KOPT-K1 (cell line): ENCODE data around the gene ZFPM1.
"Not testable (repeated sequence)": the region's sequence is repeated elsewhere in the genome, so short reads cannot be mapped to it uniquely, and the experiment has no call there.

ENCODE experiments used
- H3K27ac ChIP-seq: fragments of 200-600 bp; sonication (generic); 2 replicates; pipeline ENCODE4 v1.5.1; 2016; ENCODE audit warnings: antibody characterized with exemption, mild to moderate bottlenecking, low read depth, low read length; ENCODE audit not compliant: poor library complexity, severe bottlenecking
- H3K36me3 ChIP-seq: fragments of 200-600 bp; sonication (generic); 2 replicates; pipeline ENCODE4 v1.5.1; 2017; ENCODE audit warnings: antibody characterized with exemption, mild to moderate bottlenecking, low read length, moderate library complexity; ENCODE audit not compliant: insufficient read depth
- H3K9me3 ChIP-seq: fragments of 200-600 bp; sonication (generic); 2 replicates; pipeline ENCODE4 v1.5.1; 2017; ENCODE audit warnings: antibody characterized with exemption, low read length, mild to moderate bottlenecking; ENCODE audit not compliant: insufficient read depth, poor library complexity, severe bottlenecking

ZFPM1 gene

DNA sequence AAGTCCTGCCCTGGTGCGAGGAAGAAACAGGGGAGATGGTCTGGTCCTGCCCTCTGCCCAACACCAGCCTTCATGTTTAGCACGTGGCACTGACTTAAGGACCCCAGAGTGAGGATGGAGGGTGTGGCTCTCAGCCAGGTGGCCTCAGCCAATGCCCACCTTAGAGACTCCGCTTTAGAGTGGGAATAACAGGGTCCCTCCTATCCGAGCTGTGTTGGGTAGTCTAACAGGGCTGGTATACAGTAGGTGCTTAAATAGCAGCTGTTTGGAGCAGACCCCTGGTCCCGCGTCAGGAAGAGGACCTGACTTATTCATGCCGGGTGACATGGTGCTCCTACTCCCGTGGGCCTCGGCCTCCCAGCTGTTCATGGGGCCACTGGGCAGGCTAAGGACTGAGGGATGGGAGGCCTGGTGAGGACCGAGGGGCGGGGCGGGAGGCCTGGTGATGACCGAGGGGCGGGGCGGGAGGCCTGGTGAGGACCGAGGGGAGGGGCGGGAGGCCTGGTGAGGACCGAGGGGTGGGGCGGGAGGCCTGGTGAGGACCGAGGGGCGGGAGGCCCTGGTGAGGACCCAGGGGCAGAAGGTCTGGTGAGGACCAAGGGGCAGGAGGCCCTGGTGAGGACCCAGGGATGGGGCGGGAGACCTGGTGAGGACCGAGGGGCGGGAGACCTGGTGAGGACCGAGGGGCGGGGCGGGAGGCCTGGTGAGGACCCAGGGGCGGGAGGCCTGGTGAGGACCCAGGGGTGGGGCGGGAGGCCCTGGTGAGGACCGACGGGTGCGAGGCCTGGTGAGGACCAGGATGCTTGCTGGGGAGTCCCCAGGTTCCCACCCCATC, 7.6 kb downstream of the ZFPM1 start:
- Histone ChIP-seq H3K9me3 (no peaks in the 10 kb centered on the region), H3K27ac (no peak overlapping the region), H3K36me3 (no peaks in the 10 kb centered on the region)

DNA sequence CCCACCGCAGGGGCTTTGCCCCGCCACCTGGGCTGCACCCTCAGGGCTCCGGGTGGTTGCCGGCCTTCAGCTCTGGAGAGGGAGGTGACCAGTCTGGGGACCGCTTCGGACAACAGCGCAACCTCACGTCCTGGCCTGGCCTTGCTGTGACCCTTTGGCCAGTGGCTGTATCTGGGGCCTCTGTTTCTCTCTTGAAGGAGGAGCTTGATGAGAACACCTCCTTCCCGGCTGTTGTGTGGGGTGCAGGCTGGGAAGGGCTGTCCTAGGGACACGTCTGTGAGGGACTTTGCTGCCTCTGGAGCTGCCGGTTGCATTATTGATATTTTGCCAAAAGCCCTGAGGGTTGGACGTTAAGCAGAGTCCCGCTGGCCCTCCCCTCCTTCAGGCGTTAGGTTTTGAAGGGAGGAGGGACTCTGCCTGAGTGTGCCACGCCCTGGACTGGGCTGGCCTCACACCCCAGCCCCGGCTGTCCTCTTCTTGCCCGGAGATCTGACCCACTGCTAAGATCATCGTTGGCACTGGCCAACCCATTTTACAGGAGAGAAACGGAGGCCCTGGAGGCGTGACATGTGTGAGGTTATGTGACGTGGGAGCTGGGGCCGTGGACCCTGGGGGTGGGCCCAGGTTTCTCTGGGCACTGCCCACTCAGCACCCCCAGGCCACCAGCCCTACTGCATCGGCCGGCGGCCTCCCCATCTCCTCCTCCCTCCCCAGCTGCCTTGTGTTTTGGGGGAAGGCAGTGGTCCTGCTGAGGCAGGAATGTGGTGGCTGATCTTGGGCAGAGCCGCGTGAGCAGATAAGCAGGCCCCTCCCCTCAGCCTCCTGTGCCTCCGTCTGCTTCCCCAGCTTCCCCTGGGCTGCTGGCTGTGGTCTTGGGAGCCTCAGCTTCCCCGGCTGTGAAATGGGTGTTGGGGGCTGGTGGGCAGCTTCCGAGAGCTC, 8.5 kb downstream of the ZFPM1 start:
- Histone ChIP-seq H3K9me3 (no peaks in the 10 kb centered on the region), H3K27ac (no peak overlapping the region), H3K36me3 (no peaks in the 10 kb centered on the region)

DNA sequence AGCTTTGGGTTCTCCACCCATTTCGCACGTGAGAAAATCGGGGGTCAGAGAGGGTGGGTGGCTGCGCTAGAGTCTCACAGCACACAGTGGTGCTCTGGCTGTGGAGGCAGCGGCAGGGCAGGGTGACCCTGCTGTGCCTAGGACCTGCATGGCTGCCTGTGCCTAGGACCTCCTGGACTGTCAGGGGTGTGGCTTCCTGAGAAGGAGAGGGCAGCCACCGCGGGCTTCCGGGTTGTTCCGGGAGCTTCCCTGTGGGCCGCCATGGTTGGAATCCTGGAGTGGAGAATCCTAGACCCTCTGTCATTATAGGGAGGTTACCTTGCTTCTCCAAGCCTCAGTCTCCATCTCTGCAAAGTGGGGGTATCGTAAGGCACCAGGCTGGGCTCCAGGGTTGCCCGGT, 9.3 kb downstream of the ZFPM1 start:
- Histone ChIP-seq H3K27ac (no peak overlapping the region), H3K36me3 (no peaks in the 10 kb centered on the region), H3K9me3 (no peaks in the 10 kb centered on the region)

DNA sequence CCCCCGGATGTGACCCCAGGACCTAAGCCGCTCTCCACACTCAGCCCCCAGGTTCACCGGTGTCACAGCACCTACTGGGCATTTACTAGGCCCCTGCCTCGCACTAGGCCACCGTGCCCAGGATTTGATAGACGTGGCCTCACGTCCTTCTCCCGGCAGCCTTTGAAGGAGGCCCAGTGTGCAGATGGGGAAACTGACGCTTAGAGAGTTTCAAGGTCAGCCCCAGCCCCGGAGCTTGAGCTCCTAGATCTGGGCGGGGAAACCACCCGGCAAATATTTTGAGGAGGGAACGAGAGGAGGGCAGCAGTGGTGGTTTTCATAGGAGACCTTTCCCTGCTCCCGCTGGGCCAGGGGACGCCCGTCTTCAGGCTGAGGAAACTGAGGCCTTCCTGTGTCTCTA, 10.3 kb downstream of the ZFPM1 start:
- H3K9me3 ChIP-seq = no peaks in the 10 kb centered on the region
- H3K36me3 ChIP-seq = no peaks in the 10 kb centered on the region
- H3K27ac ChIP-seq = no peak overlapping the region

DNA sequence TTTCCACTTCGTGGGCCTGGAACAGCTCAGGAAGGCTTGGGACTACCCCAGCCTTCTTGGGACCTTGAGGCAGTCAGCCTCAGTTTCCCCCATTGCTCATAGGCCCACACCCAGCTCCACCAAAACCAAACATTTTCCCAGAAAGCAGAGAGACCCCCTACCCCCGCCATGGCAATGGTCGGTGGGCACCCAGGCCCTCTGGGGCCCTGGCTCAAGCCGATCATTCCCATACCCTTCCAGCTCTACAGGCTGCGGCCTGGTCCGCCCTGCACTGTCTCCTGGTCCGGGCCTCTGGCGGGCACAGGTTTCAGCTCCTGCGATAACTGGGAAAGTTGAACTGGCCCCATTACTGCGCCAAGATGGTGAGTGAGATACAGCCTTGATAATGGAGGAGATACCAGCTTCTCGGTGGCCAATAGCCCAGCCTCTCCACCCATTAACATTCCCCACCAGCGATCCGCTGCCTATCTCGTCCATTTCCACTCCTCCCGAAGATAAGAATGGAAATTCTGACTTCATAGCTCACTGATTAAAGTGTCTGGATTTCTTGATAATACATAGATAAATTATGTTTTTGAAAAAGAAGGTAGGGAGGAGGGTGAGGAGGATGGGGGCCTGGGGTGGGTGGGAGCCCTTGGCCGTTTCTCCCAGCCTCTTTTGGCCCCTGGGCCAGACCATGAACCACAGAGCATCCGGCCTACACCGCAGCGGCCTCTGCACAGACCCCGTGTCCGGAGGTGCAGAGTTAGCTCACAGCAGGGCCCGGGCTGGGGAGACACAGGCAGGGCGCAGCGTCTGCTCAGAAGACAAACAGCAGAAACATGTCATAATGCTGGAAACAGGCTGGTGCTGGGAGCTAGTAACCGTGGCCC, 11.6 kb downstream of the ZFPM1 start:
- Histone ChIP-seq H3K36me3 (no peaks in the 10 kb centered on the region), H3K27ac (no peak overlapping the region), H3K9me3 (no peaks in the 10 kb centered on the region)

DNA sequence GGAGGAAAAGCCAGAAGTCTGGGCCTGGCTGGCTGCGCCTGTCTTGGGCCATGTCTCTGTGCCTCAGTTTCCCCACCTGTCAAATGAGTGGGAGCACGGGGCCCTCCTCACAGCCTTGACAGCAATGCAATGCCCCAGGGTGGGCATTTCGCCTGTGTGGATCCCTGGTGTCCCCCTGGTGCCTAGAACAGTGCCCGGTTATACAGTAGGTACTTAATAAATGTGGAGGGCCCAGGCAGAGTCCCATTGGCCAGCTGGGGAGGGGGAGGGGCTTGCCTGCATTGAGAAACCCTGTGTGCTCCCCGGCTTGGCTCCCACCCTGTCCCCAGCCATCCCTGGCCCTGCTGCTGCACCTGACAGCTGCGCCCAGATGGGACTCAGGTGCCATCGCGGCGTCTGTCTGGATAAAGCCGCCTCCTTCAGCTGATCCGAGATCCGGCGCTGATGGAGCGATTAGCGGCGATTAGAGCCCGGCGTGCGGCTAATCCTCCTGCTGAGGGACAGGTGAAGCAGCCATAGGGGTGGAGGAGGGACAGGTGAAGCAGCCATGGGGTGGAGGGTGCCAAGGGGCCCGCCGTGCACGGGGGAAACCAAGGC, 12.4 kb downstream of the ZFPM1 start:
- Histone ChIP-seq H3K36me3 (no peaks in the 10 kb centered on the region), H3K9me3 (no peaks in the 10 kb centered on the region), H3K27ac (no peak overlapping the region)

DNA sequence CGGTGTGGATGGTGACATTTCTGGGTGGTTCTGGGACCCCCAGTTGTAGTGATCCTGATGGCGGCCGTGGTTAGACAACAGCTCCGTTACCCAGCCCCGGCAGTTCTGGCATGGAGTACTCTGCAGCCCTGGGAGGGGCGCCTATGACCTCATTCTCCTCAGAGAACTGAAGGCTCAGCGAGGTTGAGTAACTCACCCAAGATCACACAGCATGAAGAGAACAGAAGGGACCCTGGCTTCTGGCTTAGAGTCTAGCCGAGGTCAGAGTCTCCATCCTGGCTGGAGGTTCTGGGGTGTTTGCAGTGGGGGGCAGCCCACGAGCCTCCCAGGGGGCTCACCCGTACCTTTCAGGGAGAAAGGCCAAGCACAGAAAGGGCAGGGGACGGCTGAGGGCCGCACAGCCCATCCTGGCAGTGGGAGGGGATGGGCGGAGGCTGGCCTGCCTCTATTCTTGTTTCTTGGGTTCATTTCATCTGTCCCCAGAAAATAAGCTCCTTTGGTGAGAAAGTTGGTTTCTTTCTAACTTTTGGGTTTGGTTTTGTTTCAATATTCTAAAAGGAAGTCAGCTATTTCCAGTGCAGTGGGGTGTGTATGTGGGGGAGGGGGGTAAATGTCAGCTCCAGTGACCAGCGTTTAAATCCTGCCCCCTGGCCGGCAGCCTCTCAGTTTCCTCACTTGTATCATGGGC, 13.2 kb downstream of the ZFPM1 start:
- Histone ChIP-seq H3K36me3 (no peaks in the 10 kb centered on the region), H3K9me3 (no peaks in the 10 kb centered on the region), H3K27ac (no peak overlapping the region)

DNA sequence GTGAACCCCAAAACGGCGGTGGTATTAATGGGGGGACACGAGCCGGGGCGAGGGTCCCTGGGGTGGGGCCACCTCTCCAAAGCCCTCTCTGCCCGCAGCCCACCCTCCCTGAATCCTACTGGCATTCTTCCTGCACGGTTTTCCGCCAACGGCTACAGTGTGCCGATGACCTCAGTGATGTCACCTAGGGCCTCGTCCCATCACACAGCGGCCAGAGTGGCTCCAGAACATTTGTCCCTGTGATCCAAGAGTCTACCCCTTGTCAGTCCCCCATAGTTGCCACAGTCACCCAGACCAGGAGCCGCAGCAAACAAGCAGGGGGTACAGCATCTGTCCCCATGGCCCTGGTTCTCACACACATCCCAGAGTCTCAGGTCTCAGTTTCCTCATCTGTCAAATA, 13.9 kb downstream of the ZFPM1 start:
- no peaks in the 10 kb centered on the region for H3K9me3 ChIP-seq
- H3K36me3 ChIP-seq = no peaks in the 10 kb centered on the region
- no peak overlapping the region for H3K27ac ChIP-seq

DNA sequence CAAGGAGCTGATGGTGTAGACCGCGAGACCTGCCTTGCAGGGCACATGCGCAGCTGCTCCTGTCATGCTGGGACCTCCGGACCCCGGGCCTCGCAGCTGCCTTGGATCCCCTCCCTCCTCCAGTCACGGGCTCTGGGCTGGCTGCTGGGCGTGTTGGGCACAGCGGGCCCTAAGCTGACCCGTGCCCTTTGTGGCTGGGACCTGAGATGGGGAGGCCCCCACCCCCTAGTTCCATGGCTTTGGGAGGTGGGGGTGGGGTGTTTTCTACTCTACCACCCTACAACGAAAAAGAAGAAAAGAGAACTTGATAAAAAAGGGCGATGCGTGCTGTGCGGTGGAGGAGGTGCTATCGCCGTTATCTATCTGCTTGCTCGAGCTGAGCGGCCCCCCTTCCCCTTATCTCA, 14.5 kb downstream of the ZFPM1 start:
- Histone ChIP-seq H3K27ac (no peak overlapping the region), H3K9me3 (no peaks in the 10 kb centered on the region), H3K36me3 (no peaks in the 10 kb centered on the region)

DNA sequence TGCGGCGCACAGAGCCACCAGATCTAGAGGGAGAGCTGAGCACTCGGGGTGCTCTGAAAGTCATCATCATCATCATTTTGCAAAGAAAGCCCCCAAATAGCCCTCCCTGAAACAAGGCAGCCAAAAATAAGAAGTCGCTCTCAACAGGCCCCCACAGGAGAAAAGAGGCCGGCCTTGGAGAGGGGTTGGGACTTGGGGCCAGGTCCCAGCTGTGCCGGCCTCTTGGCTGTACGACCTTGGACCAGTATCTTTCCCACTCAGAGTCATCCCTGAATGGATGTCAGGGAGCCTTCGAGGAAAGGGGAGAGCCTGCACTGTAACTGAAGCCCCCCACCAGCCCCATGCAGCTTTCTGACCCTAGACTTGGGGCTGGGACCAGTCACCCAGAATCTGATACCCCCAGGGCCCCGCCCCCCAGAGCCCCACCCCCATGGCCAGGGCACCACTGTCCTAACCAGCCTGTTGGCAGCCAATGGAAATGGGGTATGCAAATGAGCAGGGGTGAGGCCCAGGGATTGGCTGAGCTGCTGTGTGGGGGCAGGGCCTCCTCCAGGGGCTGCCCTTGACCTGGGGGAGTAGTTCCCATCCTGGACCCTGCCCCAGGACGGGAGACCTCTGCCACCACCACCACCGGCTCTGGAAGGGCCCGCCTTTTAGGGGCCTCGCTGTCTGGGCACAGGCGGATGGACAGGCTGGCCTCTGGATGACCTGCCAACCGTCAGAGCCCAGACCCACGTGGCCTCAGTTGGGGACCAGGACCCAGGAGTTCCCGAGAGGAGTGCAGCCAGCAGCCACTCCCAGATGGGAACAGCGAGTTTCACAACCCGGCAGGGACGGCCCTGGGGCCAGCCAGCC, 15.4 kb downstream of the ZFPM1 start:
- no peak overlapping the region for H3K27ac ChIP-seq
- H3K9me3 ChIP-seq = no peaks in the 10 kb centered on the region
- no peaks in the 10 kb centered on the region for H3K36me3 ChIP-seq

DNA sequence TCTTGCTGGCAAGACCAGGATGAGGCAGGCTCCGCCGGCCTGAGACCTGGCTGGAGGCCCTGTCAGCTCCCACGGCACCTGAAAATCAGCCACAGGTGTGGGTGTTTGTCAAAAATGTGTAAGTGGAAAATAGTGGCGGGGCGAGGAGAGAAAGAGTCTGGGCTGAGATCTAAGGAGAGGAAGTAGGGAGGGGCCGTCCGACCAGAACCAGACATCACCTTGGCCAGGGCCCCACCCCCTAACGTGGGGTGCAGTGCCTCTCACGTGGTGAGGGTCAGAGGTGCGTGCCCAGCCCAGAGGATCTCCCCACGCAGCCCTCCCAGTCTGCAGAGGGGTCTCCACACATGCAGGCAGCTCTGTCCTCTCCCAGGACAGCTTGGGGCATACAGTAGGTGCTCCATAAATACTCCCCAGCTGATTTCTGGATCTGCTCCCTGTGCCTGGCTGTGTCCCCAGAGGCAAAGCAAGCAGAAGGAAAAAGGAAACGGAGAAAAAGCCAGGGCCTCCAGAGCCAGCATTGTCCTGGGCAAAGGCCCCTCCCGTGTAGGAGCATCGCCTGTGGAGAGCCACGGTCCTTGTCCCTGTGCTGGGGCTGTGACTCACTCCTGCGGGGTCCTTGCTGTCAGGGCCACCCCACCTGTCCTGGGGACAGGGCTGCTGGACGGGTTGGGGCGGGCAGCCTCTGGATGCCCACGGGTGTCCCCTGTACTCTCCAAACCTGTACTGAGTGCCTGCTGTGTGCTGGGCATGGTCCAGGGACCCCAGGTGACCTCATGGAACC, 16.7 kb downstream of the ZFPM1 start:
- Histone ChIP-seq H3K36me3 (no peaks in the 10 kb centered on the region), H3K9me3 (no peaks in the 10 kb centered on the region), H3K27ac (no peak overlapping the region)

DNA sequence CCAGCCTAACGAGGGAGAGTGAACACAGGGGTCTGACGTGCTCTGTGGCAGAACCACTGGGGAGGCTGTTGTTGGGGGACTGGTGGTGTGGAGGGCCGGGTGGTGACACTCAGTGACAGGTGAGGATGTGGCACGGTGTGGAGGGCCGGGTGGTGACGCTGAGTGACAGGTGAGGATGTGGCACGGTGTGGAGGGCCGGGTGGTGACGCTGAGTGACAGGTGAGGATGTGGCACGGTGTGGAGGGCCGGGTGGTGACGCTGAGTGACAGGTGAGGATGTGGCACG, 17.3 kb downstream of the ZFPM1 start:
- H3K27ac ChIP-seq, H3K36me3 ChIP-seq, H3K9me3 ChIP-seq: not testable (repeated sequence)

DNA sequence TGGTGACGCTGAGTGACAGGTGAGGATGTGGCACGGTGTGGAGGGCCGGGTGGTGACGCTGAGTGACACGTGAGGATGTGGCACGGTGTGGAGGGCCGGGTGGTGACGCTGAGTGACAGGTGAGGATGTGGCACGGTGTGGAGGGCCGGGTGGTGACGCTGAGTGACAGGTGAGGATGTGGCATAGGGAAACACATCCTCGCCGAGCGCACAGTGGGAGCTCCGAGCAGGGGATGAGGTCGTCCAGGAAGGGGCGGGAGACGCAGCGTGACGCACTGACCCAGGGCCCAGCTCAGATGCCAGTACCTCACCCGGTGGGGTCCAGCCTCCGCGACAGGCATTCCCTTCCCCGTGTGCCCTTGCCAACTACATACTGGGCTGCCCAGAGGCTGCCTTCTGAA, 17.6 kb downstream of the ZFPM1 start:
- H3K27ac ChIP-seq, H3K9me3 ChIP-seq, H3K36me3 ChIP-seq: not testable (repeated sequence)
